ENCODE results near the gene RIPOR2.
"Not testable (repeated sequence)": the region's sequence is repeated elsewhere in the genome, so short reads cannot be mapped to it uniquely, and the experiment has no call there.

The RIPOR2 gene

GRCh38 chr6:24953726-24954125 lies 18.0 kb upstream of the RIPOR2 start:
- FAIRE-seq = no peak

DNA sequence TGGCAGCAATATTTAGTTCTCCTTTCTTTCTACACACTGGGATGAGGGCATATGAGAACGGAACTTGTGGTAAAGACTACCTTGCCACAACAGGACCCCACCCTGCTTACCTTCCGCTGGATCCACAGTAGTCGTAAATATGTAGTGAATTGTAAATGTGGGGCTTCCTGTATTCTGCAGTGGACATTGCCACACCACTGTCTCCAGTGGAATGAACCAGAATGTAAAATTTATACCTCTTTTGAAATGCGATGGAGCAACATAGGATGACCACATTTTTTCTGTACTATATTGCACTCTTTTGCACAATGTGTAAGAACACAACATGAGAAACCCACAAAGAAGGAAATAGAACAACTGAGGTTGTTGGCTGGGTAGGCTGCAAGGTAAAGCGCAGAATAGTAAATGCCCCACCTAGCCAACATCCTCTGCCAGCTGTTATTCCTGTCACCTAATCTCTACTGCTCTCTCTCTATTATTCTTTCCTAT lies 16.1 kb upstream of the RIPOR2 start:
- FAIRE-seq = no peak

DNA sequence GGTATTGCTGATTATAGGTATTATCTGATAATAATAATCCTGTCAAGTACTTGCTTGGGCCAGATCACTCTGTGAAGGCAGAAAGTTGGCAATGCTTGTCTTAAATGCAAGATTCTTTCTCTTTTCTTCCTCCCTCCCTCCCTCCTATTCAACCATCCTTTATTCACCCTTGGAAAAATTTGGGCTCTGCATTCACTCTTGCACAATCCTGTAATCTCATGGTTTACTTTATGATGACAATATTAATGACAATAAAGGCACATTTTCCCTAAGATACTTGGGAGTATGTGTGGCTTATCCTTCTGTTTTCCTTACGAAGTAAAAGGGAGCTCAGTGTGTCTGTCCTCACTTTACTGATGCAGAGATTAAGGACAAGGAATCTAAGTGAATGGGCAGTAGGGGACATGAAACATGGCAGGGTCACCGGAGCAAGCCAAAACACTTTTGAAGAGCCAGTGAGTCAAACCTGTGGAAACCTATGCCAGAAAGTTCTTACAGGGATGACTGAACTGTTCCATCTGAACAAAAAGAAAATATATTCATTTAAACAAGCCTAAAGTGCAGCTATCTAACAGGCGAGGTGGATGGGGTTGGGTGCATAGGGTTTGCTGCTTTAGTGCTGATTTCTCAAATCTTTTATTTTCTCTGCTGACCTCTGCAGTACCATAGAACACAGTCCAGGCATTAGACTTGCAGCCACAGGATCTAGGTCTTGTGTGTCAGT lies 14.6 kb upstream of the RIPOR2 start:
- FAIRE-seq = no peak

GRCh38 chr6:24949020-24949569 lies 13.3 kb upstream of the RIPOR2 start:
- no peak for FAIRE-seq

GRCh38 chr6:24948261-24948660 lies 12.5 kb upstream of the RIPOR2 start:
- FAIRE-seq = not testable (repeated sequence)

- no peak for FAIRE-seq
These were observed 11.9 kb upstream of the RIPOR2 start for GRCh38 chr6:24947636-24948035.

DNA sequence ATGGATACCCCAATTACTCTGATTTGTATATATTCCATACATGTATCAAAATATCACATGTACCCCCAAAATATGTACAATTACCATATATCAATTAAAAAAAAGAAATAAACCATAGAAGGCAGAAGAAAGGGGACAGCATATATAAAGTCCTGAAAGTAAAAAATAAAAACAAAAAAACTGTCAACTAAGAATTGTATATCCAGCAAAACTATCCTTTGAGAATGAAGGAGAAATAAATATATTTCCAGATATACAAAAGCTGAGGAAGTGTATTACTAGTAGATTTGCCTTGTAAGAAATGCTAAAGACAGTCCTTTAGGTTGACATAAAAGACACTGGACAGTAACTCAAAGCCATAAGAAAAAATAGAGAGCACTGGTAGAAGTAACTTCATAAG lies 9.3 kb upstream of the RIPOR2 start:
- FAIRE-seq = no peak

- no peak for FAIRE-seq
These were observed 8.0 kb upstream of the RIPOR2 start for GRCh38 chr6:24943774-24944173.

DNA sequence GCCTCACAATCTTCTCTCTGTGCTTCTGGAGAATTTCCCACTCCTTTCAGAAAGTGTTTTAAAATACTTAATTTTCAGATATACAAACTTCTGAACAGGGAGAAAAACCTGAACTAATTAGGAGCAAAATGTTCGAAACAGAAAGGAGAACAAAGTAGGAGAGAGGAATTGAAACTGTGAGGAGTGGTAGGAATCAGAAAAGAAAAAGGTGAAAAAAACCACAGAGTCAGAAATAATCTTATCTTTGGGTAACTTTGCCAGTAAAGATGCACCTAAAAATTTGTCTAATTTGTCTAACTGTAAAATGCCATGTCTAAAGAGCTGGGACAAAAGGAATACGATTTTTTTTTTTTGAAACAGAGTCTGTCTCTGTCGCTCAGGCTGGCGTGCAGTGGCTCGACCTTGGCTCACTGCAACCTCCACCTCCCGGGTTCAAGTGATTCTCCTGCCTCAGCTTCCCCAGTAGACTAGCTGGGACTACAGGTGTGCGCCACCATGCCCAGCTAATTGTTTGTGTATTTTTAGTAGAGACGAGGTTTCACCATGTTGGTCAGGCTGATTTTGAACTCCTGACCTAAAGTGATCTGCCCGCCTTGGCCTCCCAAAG lies 4.7 kb upstream of the RIPOR2 start:
- no peak for FAIRE-seq

DNA sequence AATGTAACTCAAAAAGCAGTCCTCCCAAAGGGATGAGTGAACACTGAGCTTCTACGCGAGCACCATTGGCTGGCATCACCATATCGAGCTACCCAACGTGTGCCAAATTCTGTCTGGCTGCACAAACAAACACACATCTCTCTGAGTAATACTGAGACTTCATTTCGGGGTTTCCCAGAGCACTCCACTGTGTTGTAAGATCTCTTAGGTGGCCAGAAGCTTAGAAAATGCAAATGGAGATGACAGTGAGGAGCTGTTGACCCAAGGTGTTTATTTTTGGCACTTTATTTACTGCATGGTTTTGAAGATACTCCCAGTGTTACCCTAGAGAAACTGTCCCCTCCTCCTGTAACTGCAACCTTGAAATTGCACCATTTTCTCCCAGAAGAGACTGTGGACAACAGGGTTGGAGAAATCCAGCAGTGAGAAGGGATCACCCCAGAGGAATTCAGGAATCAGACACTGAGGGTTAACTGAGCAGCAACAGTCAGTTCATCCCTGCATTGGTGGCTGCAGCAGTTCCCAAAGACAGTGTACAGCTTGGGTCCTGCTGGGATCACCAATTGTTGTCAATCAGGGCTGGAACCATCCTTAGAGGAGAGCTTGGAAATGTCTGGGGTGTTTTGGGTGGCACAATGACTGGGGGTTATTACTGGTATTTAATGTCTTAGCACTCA lies 1.0 kb upstream of the RIPOR2 start:
- no peak for FAIRE-seq

DNA sequence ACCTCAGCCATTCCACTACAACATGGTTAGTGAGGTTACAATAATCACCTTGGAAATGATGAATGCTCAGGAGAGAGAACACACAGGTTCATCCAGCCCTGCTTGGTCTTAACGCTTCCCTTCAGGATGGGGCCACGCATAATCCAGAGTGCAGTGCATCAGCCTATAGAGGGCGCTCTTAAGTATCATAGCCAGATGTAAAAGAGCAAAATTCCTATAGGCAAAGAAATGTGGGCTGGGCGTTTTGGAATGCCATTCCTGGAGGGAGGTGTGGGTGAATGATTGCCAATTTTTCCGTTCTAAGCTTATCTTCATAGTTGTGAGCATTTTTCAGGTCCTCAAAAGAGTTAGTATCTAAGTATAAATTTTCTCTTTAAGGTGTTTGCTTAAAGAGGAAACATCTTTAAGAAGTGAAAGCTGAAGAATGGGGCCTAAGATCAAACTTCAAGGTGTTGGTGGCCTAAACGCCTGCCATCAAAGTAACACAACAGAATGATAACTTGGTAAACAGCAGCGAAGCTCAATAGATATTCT lies 1.8 kb downstream of the RIPOR2 start:
- no peak for FAIRE-seq

DNA sequence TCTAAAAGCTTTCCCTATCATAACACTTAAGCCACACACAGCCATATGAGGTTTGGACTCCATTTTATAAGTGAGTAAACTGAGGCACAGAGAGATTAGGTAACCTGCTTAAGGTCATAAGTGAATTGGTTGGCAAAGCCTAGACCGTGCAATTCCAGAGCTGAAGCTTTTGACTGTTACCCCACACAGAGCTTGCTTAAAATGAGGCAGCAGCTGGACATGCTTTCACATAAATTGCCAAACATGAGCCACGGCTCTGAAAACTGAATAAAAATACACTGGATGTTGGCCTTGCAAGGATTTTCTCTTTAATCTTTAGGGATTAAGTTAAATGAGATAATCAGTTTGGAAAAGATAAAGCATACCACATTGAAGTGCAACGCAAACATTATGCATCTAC lies 2.5 kb downstream of the RIPOR2 start:
- no peak for FAIRE-seq

- no peak for FAIRE-seq
These were observed 2.9 kb downstream of the RIPOR2 start for GRCh38 chr6:24932832-24933231.

GRCh38 chr6:24931718-24932691 lies 3.8 kb downstream of the RIPOR2 start:
- FAIRE-seq = no peak

DNA sequence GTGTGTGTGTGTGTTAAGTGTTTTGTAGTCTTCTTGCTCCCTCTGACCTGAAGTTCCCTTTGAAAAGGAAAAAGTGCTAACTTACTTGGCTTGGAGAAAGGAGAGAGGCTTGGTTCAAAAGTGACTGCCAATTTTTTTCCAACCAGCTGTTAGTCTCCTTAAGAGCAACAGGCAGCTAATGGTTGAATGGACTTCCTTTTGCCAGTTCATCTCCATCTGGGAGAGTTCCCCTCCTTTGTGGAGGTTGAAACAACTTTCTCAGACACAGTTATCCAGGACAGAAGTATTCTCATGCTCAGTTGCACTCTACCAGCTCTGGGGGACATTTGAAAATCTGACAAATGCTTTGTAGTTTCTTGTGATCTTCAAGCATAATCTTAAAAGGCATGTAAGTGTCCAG lies 4.5 kb downstream of the RIPOR2 start:
- no peak for FAIRE-seq

DNA sequence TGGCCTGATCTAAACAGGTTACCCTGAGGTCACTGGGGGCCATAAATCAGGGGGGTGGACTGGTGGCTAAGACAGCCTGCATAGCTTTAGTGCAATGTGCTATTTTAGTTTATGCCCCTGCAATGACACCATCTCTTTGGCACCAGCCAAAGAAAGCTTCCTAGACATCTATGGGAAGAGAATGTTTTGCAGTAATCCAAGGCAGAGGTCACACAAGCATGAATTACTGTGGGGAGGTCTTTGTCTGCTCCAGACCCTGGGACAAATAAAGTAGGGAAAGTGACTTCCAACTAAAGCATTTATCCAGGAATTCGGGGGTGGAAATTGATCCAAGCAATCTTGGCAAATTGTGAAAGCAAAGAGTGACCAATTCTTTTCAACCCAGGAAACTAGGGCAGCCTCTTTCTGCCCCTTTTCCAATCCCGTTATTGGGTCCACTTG lies 5.3 kb downstream of the RIPOR2 start:
- FAIRE-seq = no peak

- FAIRE-seq = no peak
These were observed 6.5 kb downstream of the RIPOR2 start for GRCh38 chr6:24929242-24929641.

DNA sequence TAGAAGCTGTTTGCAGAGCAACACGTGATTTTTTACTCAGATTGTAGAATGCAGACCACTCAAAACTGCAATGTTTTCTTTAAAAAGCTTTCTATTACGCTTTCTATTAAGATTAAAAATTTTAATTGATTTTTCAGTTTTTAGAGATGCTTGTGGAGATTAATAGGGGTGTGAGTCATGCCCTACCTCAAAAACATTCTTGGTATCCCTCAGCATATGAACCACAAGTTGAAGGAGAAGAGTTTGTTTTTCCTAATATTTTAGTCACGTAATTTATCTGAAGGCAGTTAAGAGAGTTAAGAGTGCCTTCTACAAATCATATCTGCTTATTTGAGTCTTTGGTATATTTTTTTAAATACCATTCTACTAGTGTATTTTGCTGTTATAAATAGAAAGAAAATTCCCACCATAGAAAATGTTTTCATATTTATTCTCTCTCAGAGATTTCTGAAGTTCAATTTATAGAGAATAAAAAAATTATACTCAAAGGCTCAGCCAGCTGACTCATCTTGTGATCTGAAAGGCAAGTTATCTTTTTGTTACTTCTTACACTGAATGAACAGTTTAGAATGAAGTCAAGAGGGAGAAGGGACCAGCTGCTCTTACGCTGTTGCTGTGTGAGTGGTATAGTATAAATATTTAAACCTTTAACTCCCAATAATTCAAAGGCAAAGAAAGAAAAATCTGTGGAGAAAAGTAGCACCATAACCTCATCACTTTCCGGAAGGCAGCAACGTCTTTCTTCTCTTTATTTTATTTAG lies 7.6 kb downstream of the RIPOR2 start:
- no peak for FAIRE-seq

DNA sequence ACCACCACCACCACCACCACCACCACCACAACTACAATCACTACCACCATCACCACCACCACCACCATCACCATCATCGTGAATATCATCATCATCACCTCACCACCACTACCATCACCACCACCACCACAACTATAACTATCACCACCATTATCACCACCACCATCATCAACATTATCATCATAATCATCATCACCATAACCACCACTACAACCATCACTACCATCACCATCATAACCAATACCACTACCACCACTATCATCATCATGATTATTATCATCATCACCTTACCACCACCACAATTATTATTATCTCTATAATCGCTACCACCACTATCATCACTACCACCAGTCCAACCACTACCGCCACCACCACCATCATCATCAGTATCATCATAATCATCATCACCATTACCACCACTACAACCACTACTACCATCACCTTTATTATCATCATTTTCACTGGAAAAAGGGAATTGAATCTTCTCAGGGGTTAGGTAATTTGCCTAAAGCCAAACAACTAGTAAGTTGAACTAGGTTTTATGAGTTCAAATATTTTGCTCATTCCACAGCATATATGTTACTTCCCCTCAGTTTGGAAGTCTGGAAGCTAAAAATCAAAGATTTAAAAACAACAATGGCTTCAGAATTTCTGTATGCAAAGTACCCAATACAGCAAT lies 8.3 kb downstream of the RIPOR2 start:
- FAIRE-seq = no peak

DNA sequence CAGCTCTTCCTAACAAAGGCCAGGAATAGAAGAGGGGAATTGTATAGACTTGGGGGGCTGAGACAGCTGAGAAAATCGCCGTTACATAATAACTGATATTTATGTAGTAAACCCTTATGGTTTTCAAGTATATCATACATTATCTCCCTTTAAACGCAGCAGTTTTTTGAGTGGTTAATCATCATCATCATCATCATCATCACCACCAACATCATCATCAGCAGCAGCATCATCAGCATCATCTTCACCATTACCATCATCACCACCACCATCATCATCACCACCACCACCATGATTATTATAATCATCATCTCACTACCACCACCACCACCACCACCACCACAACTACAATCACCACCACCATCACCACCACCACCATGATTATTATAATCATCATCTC lies 9.1 kb downstream of the RIPOR2 start:
- not testable (repeated sequence) for FAIRE-seq

GRCh38 chr6:24926192-24926591 lies 9.6 kb downstream of the RIPOR2 start:
- no peak for FAIRE-seq

Measured in A204.1 (cell line).